ENCODE data around the gene TEX26.

- no peak for TF ChIP-seq POLR2A (IDR thresholded peaks at IDR 0.05; ENCODE audit: extremely low read depth, insufficient read length)
- TF ChIP-seq, protein P1, sequence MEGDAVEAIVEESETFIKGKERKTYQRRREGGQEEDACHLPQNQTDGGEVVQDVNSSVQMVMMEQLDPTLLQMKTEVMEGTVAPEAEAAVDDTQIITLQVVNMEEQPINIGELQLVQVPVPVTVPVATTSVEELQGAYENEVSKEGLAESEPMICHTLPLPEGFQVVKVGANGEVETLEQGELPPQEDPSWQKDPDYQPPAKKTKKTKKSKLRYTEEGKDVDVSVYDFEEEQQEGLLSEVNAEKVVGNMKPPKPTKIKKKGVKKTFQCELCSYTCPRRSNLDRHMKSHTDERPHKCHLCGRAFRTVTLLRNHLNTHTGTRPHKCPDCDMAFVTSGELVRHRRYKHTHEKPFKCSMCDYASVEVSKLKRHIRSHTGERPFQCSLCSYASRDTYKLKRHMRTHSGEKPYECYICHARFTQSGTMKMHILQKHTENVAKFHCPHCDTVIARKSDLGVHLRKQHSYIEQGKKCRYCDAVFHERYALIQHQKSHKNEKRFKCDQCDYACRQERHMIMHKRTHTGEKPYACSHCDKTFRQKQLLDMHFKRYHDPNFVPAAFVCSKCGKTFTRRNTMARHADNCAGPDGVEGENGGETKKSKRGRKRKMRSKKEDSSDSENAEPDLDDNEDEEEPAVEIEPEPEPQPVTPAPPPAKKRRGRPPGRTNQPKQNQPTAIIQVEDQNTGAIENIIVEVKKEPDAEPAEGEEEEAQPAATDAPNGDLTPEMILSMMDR (IDR thresholded peaks at IDR 0.05; ENCODE audit: low read depth, low read length): no peak
Measured at GRCh38 chr13:30957258-30957943, 24.9 kb downstream of the TEX26 start.
